GM21381 (cell line): ENCODE data around the gene C20orf204.

Experiments
- ATAC-seq: cut with Tn5 transposase; IDR thresholded peaks from one replicate; pipeline ENCODE4 v1.9.1; 2021; ENCODE audit warnings: mild to moderate bottlenecking, moderate library complexity; ENCODE audit not compliant: unreplicated experiment

The C20orf204 gene

DNA sequence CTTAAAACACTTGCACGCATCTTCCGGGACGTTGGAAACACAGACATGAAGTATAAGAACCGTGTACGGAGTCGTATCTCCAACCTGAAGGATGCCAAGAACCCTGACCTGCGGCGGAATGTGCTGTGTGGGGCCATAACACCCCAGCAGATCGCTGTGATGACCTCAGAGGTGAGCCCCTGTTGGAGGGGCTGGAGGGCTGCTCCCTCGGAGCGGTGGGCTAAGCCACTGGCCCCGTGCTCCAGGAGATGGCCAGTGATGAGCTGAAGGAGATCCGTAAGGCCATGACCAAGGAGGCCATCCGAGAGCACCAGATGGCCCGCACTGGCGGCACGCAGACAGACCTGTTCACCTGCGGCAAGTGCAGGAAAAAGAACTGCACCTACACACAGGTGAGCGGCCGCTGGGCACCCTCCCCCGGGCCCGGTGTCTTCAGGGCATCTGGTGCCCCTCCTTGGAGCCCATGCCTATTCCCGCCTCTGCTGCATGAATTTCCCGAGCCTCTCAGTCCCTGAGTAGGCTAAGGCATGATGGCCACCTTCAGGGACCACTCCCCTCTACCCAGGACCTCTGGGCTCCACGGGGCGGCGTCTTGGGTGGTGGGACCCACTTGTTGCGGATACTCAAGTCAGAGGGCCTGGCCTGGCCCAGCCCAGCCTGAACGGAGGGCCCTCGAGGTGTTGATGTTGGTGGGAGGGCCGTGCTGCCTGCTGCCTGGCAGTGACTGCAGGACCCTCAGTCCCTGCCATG is 34.4 kb downstream of the C20orf204 start:
- ATAC-seq = no peak

DNA sequence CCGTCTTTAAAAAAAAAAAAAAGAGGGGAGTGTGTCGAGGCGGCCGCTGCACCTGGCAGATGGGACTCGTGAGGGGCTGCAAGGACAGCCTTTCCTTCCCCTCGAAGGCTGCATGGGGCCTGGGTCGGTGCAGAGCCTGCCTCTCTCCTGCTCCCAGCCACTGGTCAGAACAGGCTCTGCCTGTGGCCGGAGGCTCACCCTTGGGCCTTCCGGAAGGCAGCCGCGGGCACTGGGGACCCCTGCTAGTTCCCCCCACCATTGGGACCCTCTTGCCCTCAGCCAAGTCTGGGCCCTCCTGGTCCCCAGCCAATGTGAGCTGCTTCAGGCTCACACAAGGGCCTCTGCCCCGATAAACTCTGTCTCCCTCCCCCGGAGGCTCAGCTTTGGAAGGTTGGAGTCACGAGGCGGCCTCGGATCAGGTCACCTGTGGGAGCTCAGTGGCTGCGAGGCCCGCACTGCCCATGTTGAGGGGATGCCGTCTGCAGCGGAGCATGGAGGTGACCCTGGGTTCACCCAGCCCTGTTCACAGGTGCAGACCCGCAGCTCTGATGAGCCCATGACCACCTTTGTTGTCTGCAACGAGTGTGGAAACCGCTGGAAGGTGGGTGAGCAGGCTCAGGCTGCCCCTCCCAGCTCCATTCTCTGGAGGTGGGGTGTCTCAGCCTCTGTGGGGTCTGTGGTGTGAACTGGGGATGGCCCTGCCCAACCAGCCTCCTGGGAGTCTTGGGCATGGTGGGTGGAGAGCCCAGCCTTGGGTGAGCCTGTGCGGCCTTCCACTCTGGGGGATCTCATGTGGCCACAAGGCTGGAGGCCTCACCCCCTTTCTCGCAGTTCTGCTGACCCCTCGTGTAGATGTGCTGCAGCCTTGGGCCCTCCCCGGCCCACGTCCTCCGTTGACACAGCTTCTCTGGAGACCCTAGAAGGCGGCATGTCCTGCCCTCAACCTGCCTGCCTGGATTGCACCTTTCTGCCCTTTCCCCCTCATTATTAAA is 35.7 kb downstream of the C20orf204 start:
- ATAC-seq = no peak

DNA sequence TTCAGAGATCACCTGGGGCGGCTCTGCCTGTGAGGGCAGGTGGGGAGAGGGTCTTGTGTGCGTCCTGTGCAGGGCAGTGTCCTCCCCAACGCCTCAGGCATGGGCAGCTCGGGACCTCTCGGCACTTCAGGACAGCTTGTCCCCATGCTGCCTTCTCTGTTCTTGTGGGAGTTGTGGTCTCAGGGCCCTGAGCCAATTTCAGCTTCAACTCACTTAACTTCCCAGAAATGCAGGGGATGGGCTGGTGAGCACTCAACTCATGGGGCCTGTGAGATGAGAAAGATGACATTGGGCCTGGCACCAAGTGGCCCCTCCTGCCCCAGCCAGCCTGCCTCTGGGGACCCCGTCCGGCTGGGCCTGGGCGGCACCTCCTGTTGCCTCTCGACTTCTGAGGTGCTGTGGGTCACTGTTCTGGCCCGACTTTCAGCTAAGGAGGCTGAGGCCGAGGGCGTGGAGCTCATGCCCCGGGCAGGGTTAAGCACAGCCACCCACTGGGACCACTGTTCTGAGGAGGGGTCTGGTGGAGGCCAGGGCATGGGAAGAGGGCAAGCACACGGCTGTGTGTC is 36.6 kb downstream of the C20orf204 start:
- no peak for ATAC-seq

DNA sequence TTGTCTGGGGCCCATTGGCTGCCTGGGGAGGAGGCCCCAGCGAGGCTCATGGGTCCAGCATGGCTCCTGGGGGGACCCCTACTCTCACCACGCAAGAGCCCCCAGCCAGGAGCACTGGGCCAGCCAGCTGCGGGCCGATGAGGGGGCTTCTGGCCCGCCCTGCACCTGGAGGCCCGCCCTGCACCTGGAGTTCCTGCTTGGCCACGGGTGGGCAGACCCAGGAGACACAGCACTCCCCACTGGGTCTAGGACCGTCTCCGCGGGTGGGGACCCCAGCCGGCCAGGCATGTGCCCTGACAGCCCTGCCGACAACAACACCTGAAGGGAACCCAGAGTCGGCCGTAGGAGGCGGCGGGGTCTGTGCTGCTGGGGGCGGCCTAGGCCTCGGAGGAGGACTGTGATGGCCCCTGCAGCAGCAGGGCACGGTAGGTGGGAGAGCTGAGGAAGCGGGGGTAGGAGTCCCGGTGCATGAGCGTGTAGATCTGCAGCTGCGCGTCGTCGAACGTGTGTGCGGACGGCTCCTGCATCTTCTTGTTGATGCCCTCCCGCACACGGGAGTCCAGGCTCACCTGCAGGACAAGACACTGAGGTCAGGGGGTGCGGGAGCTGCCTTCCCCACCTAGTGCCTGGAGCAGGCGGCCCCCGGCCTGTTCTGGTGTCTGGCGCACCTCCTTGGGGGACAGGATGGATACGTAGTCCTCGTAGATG is 37.6 kb downstream of the C20orf204 start:
- no peak for ATAC-seq

DNA sequence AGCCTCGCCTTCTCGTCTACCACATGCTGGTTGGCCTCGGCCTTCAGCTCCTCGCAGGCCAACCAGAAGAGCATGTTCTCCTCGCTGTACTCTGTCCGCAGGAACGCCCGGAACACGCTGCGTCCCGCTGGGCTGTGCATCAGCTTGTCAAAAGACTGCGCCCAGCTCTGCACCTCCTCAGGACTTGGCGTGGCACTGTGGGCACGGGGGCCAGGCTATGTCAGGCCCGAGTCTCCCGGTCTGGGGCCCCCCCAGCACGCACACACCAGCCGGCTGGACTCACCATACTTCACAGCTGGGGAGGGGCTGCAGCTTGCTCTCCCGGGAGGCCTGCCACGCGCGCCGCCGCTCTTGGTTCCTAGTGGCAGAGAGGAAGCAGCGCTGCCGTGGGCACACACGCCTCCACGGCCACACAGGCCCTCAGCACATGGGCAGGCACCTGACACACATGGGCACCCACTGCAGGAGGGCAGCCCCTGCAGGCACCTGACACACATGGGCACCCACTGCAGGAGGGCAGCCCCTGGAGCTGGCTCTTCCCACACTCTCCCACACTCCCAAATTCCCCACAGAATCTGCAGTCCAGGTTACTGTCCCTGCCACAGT is 38.3 kb downstream of the C20orf204 start:
- ATAC-seq = no peak

DNA sequence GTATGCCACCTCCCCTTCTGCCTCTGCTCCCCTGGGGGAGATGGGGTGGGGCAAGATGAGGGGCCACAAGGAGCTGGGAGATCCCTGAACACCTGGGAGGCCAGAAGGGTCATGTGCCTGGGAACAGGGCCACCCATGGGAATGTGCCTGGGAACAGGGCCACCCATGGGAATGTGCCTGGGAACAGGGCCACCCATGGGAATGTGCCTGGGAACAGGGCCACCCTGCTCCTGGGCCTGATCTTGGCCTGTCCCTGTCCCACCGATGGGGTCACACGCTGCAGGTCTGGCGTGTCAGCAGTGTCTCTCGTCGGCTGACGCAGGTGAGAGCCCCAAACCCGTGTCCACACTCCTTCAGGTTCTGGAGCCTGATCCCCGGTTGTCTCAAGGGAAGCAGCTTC is 39.0 kb downstream of the C20orf204 start:
- no peak for ATAC-seq

DNA sequence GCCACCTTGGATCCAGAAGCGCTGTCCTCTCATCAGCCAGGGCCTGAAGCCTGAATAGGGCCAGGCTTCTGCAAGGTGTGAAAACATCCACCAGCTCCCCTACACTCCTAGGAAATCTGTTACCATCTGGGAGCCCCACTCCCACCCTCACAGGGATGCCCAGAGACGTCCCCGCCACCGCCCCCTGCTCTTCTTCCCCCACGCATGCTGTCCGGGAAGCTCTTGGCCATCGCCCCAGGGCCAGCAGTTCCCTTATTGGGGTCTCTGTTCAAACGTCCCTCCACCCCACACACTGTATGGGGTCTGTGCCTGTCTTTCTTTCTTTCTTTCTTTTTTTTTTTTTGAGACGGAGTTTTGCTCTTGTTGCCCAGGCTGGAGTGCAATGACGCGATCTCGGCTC is 39.6 kb downstream of the C20orf204 start:
- ATAC-seq = no peak

DNA sequence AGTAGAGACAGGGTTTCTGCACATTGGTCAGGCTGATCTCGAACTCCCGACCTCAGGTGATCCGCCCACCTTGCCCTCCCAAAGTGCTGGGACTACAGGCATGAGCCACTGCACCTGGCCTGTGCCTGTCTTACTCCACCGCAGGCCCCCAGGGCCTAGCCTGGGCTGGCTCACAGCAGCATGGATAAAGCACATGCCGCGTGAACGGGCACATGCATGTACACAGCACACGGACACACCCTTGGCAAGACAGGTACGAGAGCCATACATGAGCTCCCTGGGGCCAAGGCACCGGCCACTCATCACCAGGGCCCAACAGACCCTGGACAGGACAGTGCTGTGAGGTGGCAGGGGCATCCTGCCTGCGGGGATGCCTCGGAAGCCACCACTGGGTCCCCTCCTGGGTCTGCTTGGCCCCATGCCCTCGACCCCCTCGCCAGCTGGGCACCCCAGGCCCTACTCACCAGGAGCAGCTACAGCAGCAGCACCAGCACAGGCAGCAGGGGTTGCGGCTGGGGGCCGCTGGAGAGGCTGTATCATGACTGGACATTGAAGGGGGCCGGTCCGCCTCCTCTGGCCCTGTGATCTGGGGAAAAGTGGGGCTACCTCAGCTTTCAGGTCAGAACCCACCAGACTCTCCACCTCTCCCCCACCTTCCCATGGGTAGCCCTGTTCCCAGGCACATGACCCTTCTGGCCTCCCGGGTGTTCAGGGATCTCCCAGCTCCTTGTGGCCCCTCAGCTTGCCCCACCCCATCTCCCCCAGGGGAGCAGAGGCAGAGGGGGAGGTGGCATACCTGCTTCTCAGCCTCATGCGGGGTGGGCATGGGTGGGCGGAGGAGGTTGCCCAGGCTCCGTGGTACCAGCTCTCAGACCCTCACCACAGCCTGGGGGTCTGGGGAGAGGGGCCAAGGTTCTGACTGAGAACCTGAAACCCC is 40.3 kb downstream of the C20orf204 start:
- ATAC-seq = no peak

DNA sequence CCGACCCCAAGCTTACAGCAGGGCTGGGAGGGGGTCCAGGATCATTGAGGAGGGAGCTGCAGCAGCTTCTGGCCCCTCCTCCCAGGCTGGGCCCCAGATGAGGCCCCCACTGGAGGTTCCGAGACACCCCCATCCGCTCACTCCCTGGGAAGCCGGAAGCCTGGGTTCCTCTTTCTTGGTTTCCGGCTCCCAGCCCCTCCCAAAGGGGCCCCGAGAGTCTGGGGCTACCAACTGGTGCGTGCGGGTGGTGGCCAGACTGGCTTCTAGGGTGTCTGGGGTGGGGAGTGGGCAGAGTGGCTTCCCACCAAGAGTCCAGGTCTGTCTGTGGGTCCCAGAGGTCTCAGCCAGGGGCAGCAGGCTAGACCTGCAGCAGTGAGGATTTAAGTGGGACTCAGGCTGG is 41.1 kb downstream of the C20orf204 start:
- ATAC-seq = no peak

DNA sequence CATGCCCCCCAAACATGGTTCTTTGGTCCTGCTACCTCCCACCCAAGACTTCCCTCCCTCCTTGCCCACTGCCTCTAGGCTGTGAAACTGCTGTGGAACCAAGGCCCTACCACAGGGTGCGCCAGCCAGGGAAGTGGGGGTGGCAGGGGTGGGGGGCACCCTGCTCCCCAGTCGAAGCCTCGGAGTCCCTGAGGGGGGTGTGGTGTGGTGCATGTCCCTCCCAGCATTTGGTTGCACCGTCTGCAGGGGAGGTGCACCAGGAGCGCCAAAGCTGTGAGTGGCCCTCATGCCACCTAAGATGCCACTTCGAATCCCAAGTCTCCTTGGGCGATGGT is 41.5 kb downstream of the C20orf204 start:
- no peak for ATAC-seq

DNA sequence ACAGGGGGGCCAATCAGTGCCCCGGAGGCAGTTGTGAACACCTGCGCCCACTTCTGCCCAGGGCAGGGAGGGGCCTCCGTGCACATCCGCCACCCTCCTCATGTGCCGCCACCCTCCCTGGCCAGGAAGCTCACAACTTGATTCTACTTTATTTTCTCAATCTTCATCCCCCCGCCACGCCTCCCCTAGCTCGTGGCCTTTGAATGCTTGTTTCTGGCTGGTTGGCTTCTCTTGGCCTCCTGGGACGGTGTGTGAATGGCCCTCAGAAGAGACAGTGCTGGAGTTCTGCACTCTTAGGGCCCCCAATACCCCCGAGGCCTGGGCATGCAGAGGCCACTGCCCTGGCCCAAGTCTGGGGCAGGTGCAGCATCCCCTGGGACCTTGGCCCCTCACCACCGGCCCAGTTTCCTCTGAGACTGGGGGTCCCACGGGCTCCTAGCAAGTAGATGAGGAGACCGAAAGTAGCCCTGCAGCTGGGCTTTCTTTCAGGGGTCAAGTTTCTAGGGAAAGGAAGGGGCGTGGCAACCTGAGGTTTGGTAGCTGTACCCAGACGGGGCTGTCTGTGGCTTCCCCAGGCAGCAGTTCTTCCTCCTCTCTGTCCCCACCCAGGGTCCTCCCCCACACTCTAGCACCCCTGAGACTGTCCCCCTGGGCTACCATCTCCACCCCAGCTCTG is 42.0 kb downstream of the C20orf204 start:
- ATAC-seq = no peak

DNA sequence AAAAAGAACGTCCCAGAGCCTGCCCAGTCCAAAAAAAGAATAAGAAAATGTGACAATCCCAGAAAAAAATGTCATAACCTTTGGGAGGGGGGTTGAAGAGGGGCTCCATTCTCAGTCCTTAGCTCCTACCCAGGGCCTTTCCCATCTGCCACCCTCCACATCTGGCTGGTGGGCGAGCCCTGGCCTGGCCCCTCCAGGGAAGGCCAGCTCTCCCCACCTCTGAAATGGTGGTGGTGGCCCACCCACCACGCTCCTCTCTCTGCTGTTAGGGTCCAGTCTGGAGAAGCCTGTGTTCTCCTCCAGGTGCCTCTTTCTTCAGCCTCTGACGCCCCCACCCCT is 42.9 kb downstream of the C20orf204 start:
- ATAC-seq = no peak

DNA sequence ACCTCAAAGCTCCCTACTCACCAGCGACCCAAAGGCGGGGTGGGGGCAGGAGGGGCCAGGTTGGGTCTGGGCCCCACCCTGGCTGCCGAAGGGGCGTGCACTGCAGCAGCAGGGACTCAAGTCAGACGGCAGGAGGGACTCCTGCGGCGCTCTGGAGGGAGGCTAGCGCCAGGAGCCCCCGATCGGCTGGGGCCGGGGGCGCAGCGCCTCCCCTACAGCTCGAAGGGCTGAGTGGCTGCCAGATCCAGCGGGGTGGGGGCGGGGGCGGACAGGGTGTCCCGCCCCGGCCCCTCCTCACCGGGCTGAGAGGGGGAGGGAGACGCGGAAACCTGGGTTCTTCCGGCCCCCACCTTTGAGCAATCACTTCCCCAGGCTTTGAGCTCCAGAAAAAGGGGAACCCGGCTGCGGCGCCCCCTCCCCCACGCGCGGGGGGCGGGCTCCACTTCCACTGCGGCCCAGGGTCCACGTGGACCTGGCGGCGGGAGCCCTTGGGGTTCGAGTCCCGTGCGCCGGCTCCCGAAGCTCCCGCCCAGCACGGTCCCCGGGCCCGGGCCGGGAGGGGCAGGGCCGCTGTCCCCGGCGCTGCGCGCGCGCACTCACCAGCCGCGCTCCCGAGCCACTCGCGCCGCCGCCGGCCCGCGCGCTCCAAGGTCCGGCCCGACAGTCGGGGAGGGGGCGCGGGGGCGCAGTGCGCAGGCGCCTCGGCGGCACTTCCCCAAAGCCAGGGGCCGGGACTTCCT is 43.5 kb downstream of the C20orf204 start, which contains the start of gene RGS19:
TSS of gene RGS19 (minus strand) at position 246 of the 740 bp plus-strand sequence. CDS start 2,632 bp downstream, outside the sequence.
- ATAC-seq = peak; percentile 44

DNA sequence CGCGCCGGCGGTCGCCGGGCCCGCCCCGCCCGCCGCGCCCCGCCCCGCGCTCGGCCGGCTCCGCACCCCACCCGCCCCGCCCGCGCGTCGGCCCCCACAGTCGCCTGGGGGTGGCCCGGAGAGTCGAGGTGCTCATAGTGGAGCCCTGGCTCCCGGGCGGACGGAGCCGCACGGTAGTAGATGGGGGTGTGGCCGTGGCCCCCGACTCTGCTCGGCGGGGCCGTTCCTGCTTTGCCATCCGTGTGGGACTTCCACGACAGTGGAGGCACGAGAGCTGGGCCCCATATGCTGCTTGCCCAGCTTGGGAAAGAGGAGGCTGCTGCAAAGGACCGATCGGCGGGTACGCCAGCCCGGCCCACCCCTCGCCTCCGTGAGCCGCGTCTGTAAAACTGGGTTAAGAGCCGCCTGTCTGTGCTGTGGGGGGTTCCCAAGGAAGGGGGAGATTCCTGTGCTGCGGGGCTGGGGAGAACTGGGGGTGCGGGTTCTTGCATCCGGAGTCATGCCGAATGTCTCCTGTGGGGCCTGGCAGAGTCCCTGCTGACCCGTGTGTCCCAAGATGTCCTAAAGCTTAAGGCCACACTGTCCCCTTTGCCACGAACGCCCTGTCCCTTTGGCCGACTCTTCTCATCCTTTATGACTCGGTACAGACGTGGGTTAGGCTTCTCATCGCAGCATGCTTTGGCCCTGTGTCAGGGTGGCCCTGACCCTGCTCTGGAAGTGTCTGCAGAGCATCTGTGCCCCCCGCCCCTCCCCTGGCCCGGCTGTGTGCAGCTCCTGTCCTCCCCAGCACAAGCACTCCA is 44.2 kb downstream of the C20orf204 start, which contains the start of gene OPRL1:
TSS of gene OPRL1 (plus strand) at position 70 of the 800 bp plus-strand sequence. CDS start 12,639 bp downstream, outside the sequence.
- no peak for ATAC-seq

DNA sequence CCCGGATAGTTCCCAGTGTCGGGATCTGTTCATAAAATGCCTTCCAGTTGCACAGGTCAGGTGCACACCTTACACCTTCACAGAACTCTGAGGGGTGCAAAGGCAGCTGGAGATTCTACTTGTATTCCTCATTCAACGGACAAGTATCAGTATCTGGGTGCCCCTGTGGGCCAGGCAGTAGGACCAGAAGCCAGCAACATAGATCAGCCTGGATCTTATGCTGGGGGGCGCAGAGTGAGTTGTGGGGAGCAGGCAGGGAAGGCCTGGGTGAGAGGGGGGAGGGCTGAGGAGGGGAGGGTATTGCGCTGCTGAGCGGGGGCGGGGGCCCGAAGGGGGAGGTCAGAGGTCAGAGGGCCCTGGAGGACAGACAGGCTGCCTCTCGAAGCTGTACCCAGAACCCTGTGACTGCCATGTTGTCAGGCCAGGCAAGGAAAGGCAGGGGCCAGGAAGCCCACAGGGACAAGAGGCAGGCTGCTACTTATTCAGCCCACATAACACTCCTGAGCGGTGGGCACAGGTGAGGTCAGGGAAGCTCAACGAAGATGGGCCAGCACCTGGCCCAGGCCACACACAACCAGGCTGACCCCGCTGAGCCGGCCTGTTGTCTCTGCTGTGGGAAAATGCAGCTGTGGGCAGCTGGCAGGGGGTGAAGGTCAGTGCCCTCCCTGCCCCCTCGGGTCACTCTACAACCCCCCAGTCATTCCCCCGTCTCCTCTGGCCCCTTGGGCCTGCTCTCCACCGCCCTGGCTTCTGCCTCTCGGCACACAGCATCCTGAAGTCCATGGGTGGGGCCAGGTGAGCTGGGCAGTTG is 45.0 kb downstream of the C20orf204 start:
- no peak for ATAC-seq

DNA sequence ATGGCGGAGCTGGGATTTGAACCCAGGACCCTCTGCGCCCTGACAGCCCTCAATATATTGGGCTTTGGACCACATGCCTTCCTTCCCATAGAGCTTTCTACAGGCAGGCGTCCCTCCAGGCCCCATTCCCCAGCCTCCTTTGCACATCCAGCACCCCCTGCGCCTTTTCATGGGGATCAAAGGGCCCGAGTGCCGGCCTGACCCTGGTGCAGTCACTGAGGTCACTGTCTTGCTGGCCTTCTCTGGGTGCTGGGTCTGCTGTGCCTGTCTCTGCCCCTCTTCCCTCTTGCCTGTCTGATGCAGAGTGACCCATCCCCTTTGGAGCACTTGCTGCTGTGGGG is 45.6 kb downstream of the C20orf204 start:
- ATAC-seq = no peak
